Panc1 (cell line): ENCODE measurements around the gene TRIM33. TPM values are rescaled to one million over a fixed set of nuclear protein-coding genes. Genes with fewer than 3 reads are reported as not detected.
"Not testable (repeated sequence)": the region's sequence is repeated elsewhere in the genome, so short reads cannot be mapped to it uniquely, and the experiment has no call there.

Experiments used
- ATAC-seq: fragments of 200-7000 bp; cut with Tn5 transposase; 2 replicates; pipeline ENCODE4 v1.9.1; 2020; ENCODE audit warnings: mild to moderate bottlenecking, moderate library complexity
- BruUV-seq: library from RNA; stranded (reverse); fragments of 400-500 nt; replicated peaks from 2 replicates; lab custom pipeline; 2021; lab: Mats Ljungman, UMichigan
- CTCF ChIA-PET: fragments of 300-600 bp; sonication (Branson Sonifier 250); formaldehyde crosslinking; loops from one replicate; lab custom pipeline; 2022; ENCODE audit warnings: antibody characterized with exemption; lab: Charles Lee
- POLR2A ChIA-PET: fragments of 300-600 bp; sonication (Branson Sonifier 250); formaldehyde crosslinking; loops from one replicate; lab custom pipeline; 2022; ENCODE audit warnings: antibody characterized with exemption; lab: Charles Lee
- DNase-seq: peaks from one replicate; pipeline ENCODE4 v3.0.0-alpha.2; 2010; ENCODE audit warnings: low read depth, low spot score
- H3K27ac ChIP-seq: 2 replicates; pipeline ENCODE4 v1.5.1; 2011; ENCODE audit warnings: mild to moderate bottlenecking, low read length, inconsistent platforms
- H3K27me3 ChIP-seq: fragments of 200-500 bp; sonication (Bioruptor generic); 2 replicates; pipeline ENCODE4 v1.6.0; 2014; ENCODE audit warnings: low read length, inconsistent platforms; ENCODE audit not compliant: control insufficient read depth, insufficient read depth
- H3K36me3 ChIP-seq: fragments of 200-500 bp; sonication (Bioruptor generic); 2 replicates; pipeline ENCODE4 v1.5.1; 2014; ENCODE audit warnings: inconsistent platforms, mild to moderate bottlenecking, low read length, moderate library complexity; ENCODE audit not compliant: control insufficient read depth, insufficient read depth
- H3K4me1 ChIP-seq: 2 replicates; pipeline ENCODE4 v1.5.1; 2011; ENCODE audit warnings: inconsistent platforms, mild to moderate bottlenecking, low read length, moderate library complexity; ENCODE audit not compliant: control insufficient read depth, insufficient read depth
- H3K4me3 ChIP-seq, 2 experiments: 2 replicates each; pipeline ENCODE4 v1.5.1; 2011 to 2012; ENCODE audit warnings: low read depth in 2 of 2, low read length in 2 of 2, mild to moderate bottlenecking in 2 of 2, inconsistent platforms in 1 of 2, moderate library complexity in 1 of 2
- H3K9me3 ChIP-seq: fragments of 200-500 bp; sonication (Bioruptor generic); 2 replicates; pipeline ENCODE4 v1.5.1; 2014; ENCODE audit warnings: low read depth, mild to moderate bottlenecking, inconsistent platforms, low read length, moderate library complexity; ENCODE audit not compliant: control insufficient read depth, insufficient read depth
- POLR2AphosphoS5 ChIP-seq: IDR thresholded peaks from 2 replicates; pipeline ENCODE4 v1.6.1; 2012; ENCODE audit warnings: mild to moderate bottlenecking, low read depth, low read length, moderate library complexity
- SIN3A ChIP-seq: IDR thresholded peaks from 2 replicates; pipeline ENCODE4 v1.6.1; 2012; ENCODE audit warnings: low read depth, mild to moderate bottlenecking, low read length, moderate library complexity, borderline replicate concordance; ENCODE audit not compliant: insufficient read depth
- TCF7L2 ChIP-seq: IDR thresholded peaks from 2 replicates; pipeline ENCODE4 v1.6.1; 2011; ENCODE audit warnings: mild to moderate bottlenecking, low read depth, low read length, inconsistent platforms
- in situ Hi-C: cut with HindIII; loops from 2 replicates; pipeline ENCODE4 v1.10.0; 2016; ENCODE audit warnings: low sequenced_read_pairs, low pct_unique_long_range_greater_than_20kb
- intact Hi-C: fragments of 100-400 bp; cut with micrococcal nuclease; formaldehyde crosslinking; loops from one replicate; pipeline ENCODE4 v1.10.0; 2022; ENCODE audit not compliant: unreplicated experiment
- total RNA-seq: library from RNA; stranded (reverse); gene quantifications from one replicate; pipeline ENCODE4 v1.2.1, GENCODE V29; 2021; ENCODE audit not compliant: unreplicated experiment
- TF ChIP-seq, protein P1 (sequence below): fragments of 450-650 bp; IDR thresholded peaks from 2 replicates; pipeline ENCODE4 v1.5.1; 2017; ENCODE audit warnings: mild to moderate bottlenecking
- TF ChIP-seq, protein P2 (sequence below), 2 experiments: IDR thresholded peaks; 2 replicates each; pipeline ENCODE4 v1.6.1; 2011 to 2012; ENCODE audit warnings: low read depth in 2 of 2, control low read depth in 1 of 2, low read length in 1 of 2, mild to moderate bottlenecking in 1 of 2, moderate library complexity in 1 of 2; ENCODE audit not compliant: insufficient read depth in 1 of 2

Gene TRIM33
- total RNA-seq, 1 experiment from 2014 or later, result 22.2 TPM

DNA sequence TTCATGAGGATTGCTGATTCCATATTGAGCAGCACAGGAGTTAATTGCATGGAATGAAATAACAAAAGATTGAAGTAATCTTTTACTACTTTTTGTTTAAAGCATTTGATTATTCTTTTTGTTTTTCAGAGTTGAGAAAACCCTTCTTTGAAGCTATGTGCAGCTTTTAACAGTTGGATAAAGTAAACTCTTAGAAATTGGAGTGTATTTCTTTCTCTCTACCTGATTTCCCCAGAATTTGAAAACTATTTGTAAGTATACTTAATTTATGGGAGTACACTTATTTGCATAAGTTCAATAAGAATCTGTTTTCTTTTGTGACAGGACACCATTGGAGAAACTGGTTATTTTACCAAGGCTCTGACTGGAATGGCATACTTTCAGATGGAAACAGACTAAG, 133.6 kb downstream of the TRIM33 start:
- no peaks in the 10 kb centered on the region for H3K36me3 ChIP-seq
- POLR2A ChIA-PET, result no interaction called here
- DNase-seq, result no peak
- H3K4me1 ChIP-seq, result no peaks in the 10 kb centered on the region
- H3K9me3 ChIP-seq, result no peaks in the 10 kb centered on the region
- BruUV-seq, result no TSS peak
- H3K4me3 ChIP-seq, result no peak overlapping the region
- intact Hi-C loops, result no loop called here
- CTCF ChIA-PET, result no interaction called here
- TF ChIP-seq, protein P1, sequence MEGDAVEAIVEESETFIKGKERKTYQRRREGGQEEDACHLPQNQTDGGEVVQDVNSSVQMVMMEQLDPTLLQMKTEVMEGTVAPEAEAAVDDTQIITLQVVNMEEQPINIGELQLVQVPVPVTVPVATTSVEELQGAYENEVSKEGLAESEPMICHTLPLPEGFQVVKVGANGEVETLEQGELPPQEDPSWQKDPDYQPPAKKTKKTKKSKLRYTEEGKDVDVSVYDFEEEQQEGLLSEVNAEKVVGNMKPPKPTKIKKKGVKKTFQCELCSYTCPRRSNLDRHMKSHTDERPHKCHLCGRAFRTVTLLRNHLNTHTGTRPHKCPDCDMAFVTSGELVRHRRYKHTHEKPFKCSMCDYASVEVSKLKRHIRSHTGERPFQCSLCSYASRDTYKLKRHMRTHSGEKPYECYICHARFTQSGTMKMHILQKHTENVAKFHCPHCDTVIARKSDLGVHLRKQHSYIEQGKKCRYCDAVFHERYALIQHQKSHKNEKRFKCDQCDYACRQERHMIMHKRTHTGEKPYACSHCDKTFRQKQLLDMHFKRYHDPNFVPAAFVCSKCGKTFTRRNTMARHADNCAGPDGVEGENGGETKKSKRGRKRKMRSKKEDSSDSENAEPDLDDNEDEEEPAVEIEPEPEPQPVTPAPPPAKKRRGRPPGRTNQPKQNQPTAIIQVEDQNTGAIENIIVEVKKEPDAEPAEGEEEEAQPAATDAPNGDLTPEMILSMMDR, result no peak
- no peak for TF ChIP-seq POLR2AphosphoS5
- TF ChIP-seq, protein P2, sequence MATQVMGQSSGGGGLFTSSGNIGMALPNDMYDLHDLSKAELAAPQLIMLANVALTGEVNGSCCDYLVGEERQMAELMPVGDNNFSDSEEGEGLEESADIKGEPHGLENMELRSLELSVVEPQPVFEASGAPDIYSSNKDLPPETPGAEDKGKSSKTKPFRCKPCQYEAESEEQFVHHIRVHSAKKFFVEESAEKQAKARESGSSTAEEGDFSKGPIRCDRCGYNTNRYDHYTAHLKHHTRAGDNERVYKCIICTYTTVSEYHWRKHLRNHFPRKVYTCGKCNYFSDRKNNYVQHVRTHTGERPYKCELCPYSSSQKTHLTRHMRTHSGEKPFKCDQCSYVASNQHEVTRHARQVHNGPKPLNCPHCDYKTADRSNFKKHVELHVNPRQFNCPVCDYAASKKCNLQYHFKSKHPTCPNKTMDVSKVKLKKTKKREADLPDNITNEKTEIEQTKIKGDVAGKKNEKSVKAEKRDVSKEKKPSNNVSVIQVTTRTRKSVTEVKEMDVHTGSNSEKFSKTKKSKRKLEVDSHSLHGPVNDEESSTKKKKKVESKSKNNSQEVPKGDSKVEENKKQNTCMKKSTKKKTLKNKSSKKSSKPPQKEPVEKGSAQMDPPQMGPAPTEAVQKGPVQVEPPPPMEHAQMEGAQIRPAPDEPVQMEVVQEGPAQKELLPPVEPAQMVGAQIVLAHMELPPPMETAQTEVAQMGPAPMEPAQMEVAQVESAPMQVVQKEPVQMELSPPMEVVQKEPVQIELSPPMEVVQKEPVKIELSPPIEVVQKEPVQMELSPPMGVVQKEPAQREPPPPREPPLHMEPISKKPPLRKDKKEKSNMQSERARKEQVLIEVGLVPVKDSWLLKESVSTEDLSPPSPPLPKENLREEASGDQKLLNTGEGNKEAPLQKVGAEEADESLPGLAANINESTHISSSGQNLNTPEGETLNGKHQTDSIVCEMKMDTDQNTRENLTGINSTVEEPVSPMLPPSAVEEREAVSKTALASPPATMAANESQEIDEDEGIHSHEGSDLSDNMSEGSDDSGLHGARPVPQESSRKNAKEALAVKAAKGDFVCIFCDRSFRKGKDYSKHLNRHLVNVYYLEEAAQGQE (IDR thresholded peaks at IDR 0.05; ENCODE audit: insufficient read depth in 1 of 2, low read depth in 2 of 2, low read length in 1 of 2), result no peak
- no peak for TF ChIP-seq SIN3A
- no peak for TF ChIP-seq TCF7L2
- no peak for ATAC-seq
- H3K27me3 ChIP-seq, result no peaks in the 10 kb centered on the region
- in situ Hi-C loops, result no loop called here
- H3K27ac ChIP-seq, result no peak overlapping the region

DNA sequence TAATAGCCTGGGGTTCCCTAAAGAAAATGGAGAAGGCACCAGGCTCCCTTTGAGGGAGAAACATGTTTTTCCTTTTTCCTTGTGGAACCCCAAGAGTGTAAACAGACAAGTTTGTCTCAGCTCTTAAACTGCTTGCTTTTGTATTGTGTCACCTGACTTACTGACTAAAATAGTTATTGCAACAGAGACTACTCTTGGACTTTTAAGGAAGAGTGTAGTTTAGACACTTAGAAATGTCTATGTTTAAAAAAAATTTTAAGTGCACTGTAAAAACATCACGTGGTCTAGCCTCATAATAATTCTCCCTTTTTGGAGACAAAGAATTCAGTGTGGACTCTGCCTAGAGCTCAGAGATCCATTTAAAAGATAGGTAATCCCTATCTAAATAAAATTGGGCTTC, 141.1 kb downstream of the TRIM33 start:
- no peak overlapping the region for H3K27ac ChIP-seq
- BruUV-seq, result no TSS peak
- POLR2A ChIA-PET, result interaction anchor here (0.6 kb wide), 1 partner anchor 165 kb away, joined by 3 read pairs; no protein-coding TSS in a partner anchor
- no peaks in the 10 kb centered on the region for H3K27me3 ChIP-seq
- DNase-seq (no peak), ATAC-seq (no peak)
- CTCF ChIA-PET, result no interaction called here
- H3K4me3 ChIP-seq, result no peak overlapping the region
- TF ChIP-seq, protein P1, result no peak
- no peaks in the 10 kb centered on the region for H3K4me1 ChIP-seq
- H3K9me3 ChIP-seq, result no peaks in the 10 kb centered on the region
- intact Hi-C loops, result no loop called here
- H3K36me3 ChIP-seq, result no peaks in the 10 kb centered on the region
- in situ Hi-C loops, result no loop called here

DNA sequence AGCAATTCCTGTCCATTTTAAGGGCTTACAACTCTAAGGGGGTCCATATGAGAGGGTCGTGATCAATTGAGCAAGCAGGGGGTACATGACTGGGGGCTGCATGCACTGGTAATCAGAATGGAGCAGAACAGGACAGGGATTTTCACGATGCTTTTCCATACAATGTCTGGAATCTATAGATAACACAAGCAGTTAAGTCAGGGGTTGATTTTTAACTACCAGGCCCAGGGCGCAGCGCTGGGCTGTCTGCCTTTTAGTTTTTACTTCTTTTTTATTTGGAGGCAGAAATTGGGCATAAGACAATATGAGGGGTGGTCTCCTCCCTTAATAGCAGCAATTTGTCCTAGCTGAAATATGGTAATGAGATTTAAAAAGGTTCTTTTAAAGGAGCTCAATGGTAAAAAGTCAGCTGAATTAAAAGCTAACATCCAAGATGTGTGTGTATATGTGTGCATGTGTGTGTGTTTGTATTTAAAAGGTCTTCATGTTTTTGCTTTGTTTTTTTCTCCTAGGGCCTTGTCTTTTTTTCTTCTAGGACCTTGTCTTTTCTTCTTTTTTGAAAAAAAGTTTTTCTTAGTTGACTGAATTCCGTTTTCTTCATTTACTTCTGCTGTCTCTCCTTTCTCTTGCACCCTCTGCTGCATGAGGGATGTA, 141.6 kb downstream of the TRIM33 start:
- H3K36me3 ChIP-seq, DNase-seq, BruUV-seq, H3K27ac ChIP-seq, intact Hi-C loops, ATAC-seq, H3K9me3 ChIP-seq, in situ Hi-C loops, H3K27me3 ChIP-seq, POLR2A ChIA-PET, CTCF ChIA-PET, H3K4me1 ChIP-seq, H3K4me3 ChIP-seq: not testable (repeated sequence)
